Karpas-422 (cell line): Measurements from ENCODE around the gene ALOX15. TPM values are rescaled to one million over a fixed set of nuclear protein-coding genes. Genes with fewer than 3 reads are reported as not detected.

Source experiments
- DNase-seq: peaks from one replicate; pipeline ENCODE4 v3.0.0-alpha.2; 2015
- H2AFZ ChIP-seq: fragments of 200-600 bp; sonication (generic); 2 replicates; pipeline ENCODE4 v1.6.1; 2014; ENCODE audit warnings: antibody characterized with exemption, low read length, mixed read lengths
- H3K27ac ChIP-seq: fragments of 200-600 bp; sonication (generic); 2 replicates; pipeline ENCODE4 v1.5.1; 2014; ENCODE audit warnings: mild to moderate bottlenecking, low read length, moderate library complexity
- H3K27me3 ChIP-seq: fragments of 200-600 bp; sonication (generic); 2 replicates; pipeline ENCODE4 v1.6.1; 2014; ENCODE audit warnings: low read length, mixed read lengths
- H3K36me3 ChIP-seq: fragments of 200-600 bp; sonication (generic); 2 replicates; pipeline ENCODE4 v1.6.1; 2014; ENCODE audit warnings: low read length, mixed read lengths; ENCODE audit not compliant: insufficient read depth
- H3K4me1 ChIP-seq: fragments of 200-600 bp; sonication (generic); 2 replicates; pipeline ENCODE4 v1.6.1; 2014; ENCODE audit warnings: mild to moderate bottlenecking, low read length, mixed read lengths
- H3K4me2 ChIP-seq: fragments of 200-600 bp; sonication (generic); 2 replicates; pipeline ENCODE4 v1.6.1; 2014; ENCODE audit warnings: low read length, low read depth, mild to moderate bottlenecking; ENCODE audit not compliant: poor library complexity, severe bottlenecking
- H3K4me3 ChIP-seq: fragments of 200-600 bp; sonication (generic); 2 replicates; pipeline ENCODE4 v1.5.1; 2014; ENCODE audit warnings: mild to moderate bottlenecking, antibody characterized with exemption, low read length, mixed read lengths
- H3K79me2 ChIP-seq: fragments of 200-600 bp; sonication (generic); 2 replicates; pipeline ENCODE4 v1.6.1; 2014; ENCODE audit warnings: mild to moderate bottlenecking, low read length, mixed read lengths
- H3K9ac ChIP-seq: fragments of 200-600 bp; sonication (generic); 2 replicates; pipeline ENCODE4 v1.6.0; 2014; ENCODE audit warnings: low read length
- H3K9me2 ChIP-seq: fragments of 200-600 bp; sonication (generic), shearing (Covaris generic); replicated peaks from 2 replicates; pipeline ENCODE4 v1.6.0; 2014; ENCODE audit warnings: mild to moderate bottlenecking, low read length, moderate library complexity; ENCODE audit not compliant: insufficient read depth
- H3K9me3 ChIP-seq: fragments of 300-700, 200-600 bp; sonication (generic); 2 replicates; pipeline ENCODE4 v1.6.1; 2014; ENCODE audit warnings: low read length, mixed read lengths
- H4K20me1 ChIP-seq: fragments of 200-600 bp; sonication (generic); 2 replicates; pipeline ENCODE4 v1.6.1; 2014; ENCODE audit warnings: mild to moderate bottlenecking, antibody characterized with exemption, low read length, low read depth; ENCODE audit not compliant: insufficient read depth
- total RNA-seq: library from RNA; depleted of rRNA; stranded (reverse); fragments of >200 nt; shearing (Covaris generic); gene quantifications from 2 replicates; pipeline ENCODE4 v1.2.3, GENCODE V29; 2014; ENCODE audit warnings: low replicate concordance

ALOX15 gene
- total RNA-seq, 1 experiment from 2014 or later: 1.5 TPM

DNA sequence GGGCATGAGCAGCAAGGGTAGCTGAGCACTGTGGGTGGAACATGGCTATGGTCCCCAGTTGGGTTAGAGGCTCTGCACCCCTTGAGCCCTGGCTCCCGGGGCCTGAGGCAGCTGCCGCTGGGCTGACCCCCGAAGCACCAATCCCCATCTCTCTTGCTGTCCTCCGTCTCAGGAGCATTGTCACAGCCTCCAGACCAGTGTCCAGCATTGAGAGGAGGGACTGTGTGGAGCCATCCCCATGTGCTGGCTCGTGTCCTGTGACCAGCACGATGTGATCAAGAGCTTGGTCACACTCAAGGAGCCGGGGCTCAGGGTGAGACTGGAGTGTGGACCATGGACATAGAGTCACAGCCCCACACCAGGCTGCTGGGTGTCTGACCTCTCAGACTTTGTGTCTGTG is 54.3 kb downstream of the ALOX15 start:
- Histone ChIP-seq H3K27ac (no peak overlapping the region), H3K9me2 (no peaks in the 10 kb centered on the region), H3K4me3 (no peak overlapping the region), H3K27me3 (no peaks in the 10 kb centered on the region), H3K9me3 (no peaks in the 10 kb centered on the region), H3K4me1 (no peaks in the 10 kb centered on the region; the same call in 1 of the 2 replicates), H3K36me3 (no peaks in the 10 kb centered on the region), H2AFZ (no peak overlapping the region), H4K20me1 (no peaks in the 10 kb centered on the region), H3K9ac (no peak overlapping the region), H3K4me2 (no peak overlapping the region), H3K79me2 (no peaks in the 10 kb centered on the region)
- DNase-seq: no peak

- Histone ChIP-seq H3K9ac (no peak overlapping the region), H3K4me1 (no peaks in the 10 kb centered on the region), H3K27me3 (no peaks in the 10 kb centered on the region), H3K79me2 (no peaks in the 10 kb centered on the region), H2AFZ (no peak overlapping the region), H3K27ac (no peak overlapping the region), H3K9me3 (no peaks in the 10 kb centered on the region), H3K4me3 (no peak overlapping the region), H4K20me1 (no peaks in the 10 kb centered on the region), H3K4me2 (no peak overlapping the region), H3K36me3 (no peaks in the 10 kb centered on the region), H3K9me2 (no peaks in the 10 kb centered on the region)
- DNase-seq: no peak
Observed at GRCh38 chr17:4586043-4586442, 55.4 kb downstream of the ALOX15 start.

DNA sequence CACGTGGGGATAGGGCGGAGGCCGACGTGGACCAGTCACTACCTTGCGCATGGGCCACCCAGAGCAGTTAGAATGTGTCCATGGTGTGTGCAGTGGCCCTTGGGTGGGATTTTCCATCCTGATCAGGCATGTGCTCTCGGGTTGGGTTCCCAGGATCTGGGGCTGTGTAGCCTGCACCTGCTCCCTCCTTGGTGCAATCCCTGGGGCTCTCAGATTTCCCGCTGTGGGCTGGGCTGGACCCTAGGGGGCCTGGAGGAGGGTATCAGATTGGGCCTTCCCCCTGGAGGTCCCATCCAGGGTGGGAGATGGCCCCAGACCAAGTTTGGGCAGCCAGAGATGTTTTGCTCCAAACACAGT is 55.9 kb downstream of the ALOX15 start:
- DNase-seq: no peak
- Histone ChIP-seq H3K9me3 (no peaks in the 10 kb centered on the region), H3K4me3 (no peak overlapping the region), H3K27me3 (no peaks in the 10 kb centered on the region), H3K27ac (no peak overlapping the region), H2AFZ (no peak overlapping the region), H3K9ac (no peak overlapping the region), H3K4me1 (no peaks in the 10 kb centered on the region), H4K20me1 (no peaks in the 10 kb centered on the region), H3K36me3 (no peaks in the 10 kb centered on the region), H3K79me2 (no peaks in the 10 kb centered on the region), H3K9me2 (no peaks in the 10 kb centered on the region), H3K4me2 (no peak overlapping the region)

DNA sequence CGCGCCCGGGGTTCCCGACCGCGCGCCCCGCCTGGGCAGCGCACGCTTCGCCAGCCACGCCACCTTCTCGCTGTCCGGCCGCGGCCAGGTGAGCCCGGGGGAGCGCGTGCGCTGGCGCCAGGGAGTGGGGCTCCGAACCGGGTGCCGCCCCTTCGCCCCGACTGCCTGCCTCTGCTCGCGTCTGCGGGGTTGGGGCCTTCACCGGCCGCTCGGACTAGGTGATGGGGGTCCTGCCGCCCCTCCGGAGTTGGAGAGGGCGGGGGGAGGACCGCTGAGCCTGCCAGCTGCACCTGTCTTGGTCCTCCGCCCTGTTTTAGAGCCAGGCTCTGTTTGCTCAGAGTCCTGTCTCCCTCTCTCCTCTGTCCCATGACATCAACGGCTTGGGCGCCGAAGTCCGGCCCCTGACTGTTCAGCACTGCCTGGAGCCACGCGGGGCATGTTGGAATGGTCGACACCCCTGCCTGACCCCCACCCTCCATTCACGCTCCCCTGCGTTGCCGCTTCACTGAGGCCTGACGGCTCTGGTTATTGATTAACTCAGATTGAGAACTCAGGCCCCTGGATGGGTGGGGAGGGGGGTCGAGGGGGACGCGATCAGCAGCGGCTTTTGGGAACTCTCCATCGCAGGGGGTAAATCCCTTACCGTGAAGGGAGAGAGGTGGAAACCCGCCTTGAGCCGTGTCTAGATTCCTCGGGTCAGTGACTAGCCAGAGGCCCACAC is 56.4 kb downstream of the ALOX15 start:
- Histone ChIP-seq H3K9me3 (no peaks in the 10 kb centered on the region), H3K9ac (no peak overlapping the region), H3K4me3 (no peak overlapping the region), H3K79me2 (no peaks in the 10 kb centered on the region), H3K4me1 (no peaks in the 10 kb centered on the region), H3K36me3 (no peaks in the 10 kb centered on the region), H4K20me1 (no peaks in the 10 kb centered on the region), H3K4me2 (no peak overlapping the region), H3K27ac (no peak overlapping the region), H3K9me2 (no peaks in the 10 kb centered on the region), H2AFZ (no peak overlapping the region), H3K27me3 (no peaks in the 10 kb centered on the region)
- no peak for DNase-seq

DNA sequence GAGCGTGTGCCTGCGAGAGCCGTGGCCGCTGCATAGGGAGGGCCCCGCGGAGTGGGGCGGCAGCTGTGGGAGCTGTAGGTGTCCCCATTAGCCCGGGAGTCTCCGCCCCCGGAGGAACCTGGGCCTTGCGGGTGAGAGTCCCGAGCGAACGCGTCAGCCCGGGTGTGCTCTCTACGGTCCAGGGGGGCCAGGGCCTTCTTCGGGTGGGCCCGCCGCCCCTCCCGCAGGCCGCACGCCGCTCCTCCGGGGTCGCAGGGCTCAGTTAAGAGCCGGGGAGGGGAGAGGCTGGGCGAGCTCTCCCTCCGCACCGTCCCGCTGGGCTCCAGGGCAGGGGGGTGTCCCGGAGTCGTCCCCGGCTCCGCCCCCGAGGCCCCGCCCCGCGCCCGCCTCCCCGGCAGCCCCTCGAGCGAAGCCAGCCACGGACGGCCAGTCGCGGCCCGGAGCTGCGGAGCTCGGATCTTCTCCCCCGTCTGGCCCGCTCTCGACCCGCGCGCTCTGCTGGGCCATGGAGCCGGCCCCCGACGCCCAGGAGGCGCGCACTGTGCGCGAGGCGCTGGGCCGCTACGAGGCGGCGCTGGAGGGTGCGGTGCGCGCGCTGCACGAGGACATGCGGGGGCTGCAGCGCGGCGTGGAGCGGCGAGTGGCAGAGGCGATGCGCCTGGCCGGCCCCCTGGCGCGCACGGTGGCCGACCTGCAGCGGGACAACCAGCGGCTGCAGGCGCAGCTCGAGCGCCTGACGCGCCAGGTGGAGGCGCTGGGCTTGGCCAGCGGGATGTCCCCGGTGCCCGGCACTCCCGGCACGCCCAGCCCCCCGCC is 57.2 kb downstream of the ALOX15 start, which contains the start of gene SMTNL2:
SMTNL2 (plus strand) TSS at position 429 of the 816 bp plus-strand sequence; CDS start at position 506, 77 bp downstream.
- Histone ChIP-seq H3K4me3 (no peak within 1 kb of the TSS), H3K27me3 (no peaks in the 10 kb centered on the region), H3K9me2 (no peaks in the 10 kb centered on the region), H3K36me3 (no peaks in the 10 kb centered on the region), H3K4me2 (no peak within 1 kb of the TSS), H4K20me1 (no peaks in the 10 kb centered on the region), H3K79me2 (no peaks in the 10 kb centered on the region), H3K9me3 (no peaks in the 10 kb centered on the region), H2AFZ (no peak within 1 kb of the TSS), H3K9ac (no peak within 1 kb of the TSS), H3K4me1 (no peaks in the 10 kb centered on the region), H3K27ac (no peak within 1 kb of the TSS)
- no peak for DNase-seq

DNA sequence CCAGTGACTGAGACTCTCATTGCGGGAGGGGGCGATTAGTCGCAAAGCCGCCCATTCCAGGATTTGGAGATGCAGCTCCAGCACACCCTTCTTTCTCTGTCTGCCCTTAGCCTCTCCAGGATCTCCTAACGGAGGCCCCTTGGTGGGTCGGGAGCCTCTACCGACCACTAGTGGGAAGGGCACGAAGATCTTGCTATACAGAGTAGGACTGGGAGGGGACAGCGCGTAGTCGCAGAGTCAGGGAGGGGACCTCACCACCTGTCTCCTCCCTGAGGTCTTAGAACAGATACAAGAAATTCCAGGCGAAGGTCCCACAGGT is 57.7 kb downstream of the ALOX15 start:
- Histone ChIP-seq H3K9ac (no peak overlapping the region), H3K4me1 (no peaks in the 10 kb centered on the region), H3K9me3 (no peaks in the 10 kb centered on the region), H3K4me2 (no peak overlapping the region), H2AFZ (no peak overlapping the region), H3K27ac (no peak overlapping the region), H4K20me1 (no peaks in the 10 kb centered on the region), H3K36me3 (no peaks in the 10 kb centered on the region), H3K9me2 (no peaks in the 10 kb centered on the region), H3K79me2 (no peaks in the 10 kb centered on the region), H3K27me3 (no peaks in the 10 kb centered on the region), H3K4me3 (no peak overlapping the region)
- DNase-seq: no peak

GRCh38 chr17:4583206-4583605 is 58.3 kb downstream of the ALOX15 start:
- Histone ChIP-seq H3K4me2 (no peak overlapping the region), H4K20me1 (no peaks in the 10 kb centered on the region), H3K9me2 (no peaks in the 10 kb centered on the region), H3K79me2 (no peaks in the 10 kb centered on the region), H3K9ac (no peak overlapping the region), H2AFZ (no peak overlapping the region), H3K27ac (no peak overlapping the region), H3K4me1 (no peaks in the 10 kb centered on the region), H3K9me3 (no peaks in the 10 kb centered on the region), H3K36me3 (no peaks in the 10 kb centered on the region), H3K4me3 (no peak overlapping the region), H3K27me3 (no peaks in the 10 kb centered on the region)
- DNase-seq: no peak

GRCh38 chr17:4582691-4583090 is 58.8 kb downstream of the ALOX15 start:
- Histone ChIP-seq H3K9me3 (no peaks in the 10 kb centered on the region), H3K4me3 (no peak overlapping the region), H3K79me2 (no peaks in the 10 kb centered on the region), H3K27me3 (no peaks in the 10 kb centered on the region), H2AFZ (no peak overlapping the region), H4K20me1 (no peaks in the 10 kb centered on the region), H3K9me2 (no peaks in the 10 kb centered on the region), H3K36me3 (no peaks in the 10 kb centered on the region), H3K27ac (no peak overlapping the region), H3K9ac (no peak overlapping the region), H3K4me2 (no peak overlapping the region), H3K4me1 (no peaks in the 10 kb centered on the region)
- DNase-seq: no peak
